Common myeloid progenitor, CD34-positive (primary cell): ENCODE results near the gene ENTR1.

Source experiments
- CTCF ChIA-PET: fragments of 350-600 bp; sonication (Branson Sonifier 250); formaldehyde crosslinking; loops from one replicate; lab custom pipeline; 2021; ENCODE audit warnings: antibody characterized with exemption; lab: Charles Lee
- POLR2A ChIA-PET: fragments of 350-600 bp; sonication (Branson Sonifier 250); formaldehyde crosslinking; loops from one replicate; lab custom pipeline; 2021; ENCODE audit warnings: antibody characterized with exemption; lab: Charles Lee
- DNase-seq, 3 donors: peaks; one replicate each; pipeline versions ENCODE4 v3.0.0 to v3.0.0-alpha.2; 2013
- H3K27ac ChIP-seq, 2 experiments: 1 replicate in 1 of 2; 2 replicates in 1 of 2; pipeline ENCODE4 v1.7.0; 2013; ENCODE audit warnings: inconsistent platforms in 2 of 2, low read length in 2 of 2, mild to moderate bottlenecking in 2 of 2, low read depth in 1 of 2, moderate library complexity in 1 of 2; ENCODE audit not compliant: severe bottlenecking in 2 of 2, insufficient read depth in 1 of 2, poor library complexity in 1 of 2
- H3K27me3 ChIP-seq, 5 experiments: replicated peaks in 2 of 5; 1 replicate in 3 of 5; 2 replicates in 2 of 5; pipeline versions ENCODE4 v1.6.1 to v1.7.0; 2013; ENCODE audit warnings: low read length in 4 of 5, mild to moderate bottlenecking in 2 of 5, moderate library complexity in 2 of 5, inconsistent platforms in 1 of 5; ENCODE audit not compliant: insufficient read depth in 5 of 5, control insufficient read depth in 4 of 5
- H3K36me3 ChIP-seq, 4 experiments: 1 replicate in 2 of 4; 2 replicates in 2 of 4; pipeline versions ENCODE4 v1.6.1 to v1.7.0; 2013; ENCODE audit warnings: low read length in 3 of 4, control low read depth in 1 of 4, mild to moderate bottlenecking in 1 of 4; ENCODE audit not compliant: control insufficient read depth in 4 of 4, insufficient read depth in 4 of 4
- H3K4me1 ChIP-seq, 4 experiments: 1 replicate in 3 of 4; 2 replicates in 1 of 4; pipeline versions ENCODE4 v1.6.1 to v1.7.1; 2013; ENCODE audit warnings: low read length in 3 of 4, mild to moderate bottlenecking in 3 of 4, control low read depth in 1 of 4, inconsistent platforms in 1 of 4, moderate library complexity in 1 of 4; ENCODE audit not compliant: control insufficient read depth in 4 of 4, insufficient read depth in 4 of 4; ENCODE audit errors: control extremely low read depth in 1 of 4
- H3K4me3 ChIP-seq, 7 experiments: 1 replicate in 4 of 7; 2 replicates in 3 of 7; pipeline versions ENCODE4 v1.5.1 to v1.7.0; 2013; ENCODE audit warnings: mild to moderate bottlenecking in 7 of 7, low read length in 6 of 7, moderate library complexity in 6 of 7, inconsistent platforms in 2 of 7, low read depth in 2 of 7, control low read depth in 1 of 7; ENCODE audit not compliant: insufficient read depth in 4 of 7, control insufficient read depth in 1 of 7; ENCODE audit errors: extremely low read depth in 1 of 7
- H3K9me3 ChIP-seq, 5 experiments: 1 replicate in 4 of 5; 2 replicates in 1 of 5; pipeline versions ENCODE4 v1.6.1 to v1.7.1; 2013; ENCODE audit warnings: low read length in 4 of 5, mild to moderate bottlenecking in 2 of 5, inconsistent platforms in 1 of 5, low read depth in 1 of 5, moderate library complexity in 1 of 5; ENCODE audit not compliant: control insufficient read depth in 4 of 5, insufficient read depth in 2 of 5; ENCODE audit errors: control extremely low read depth in 1 of 5
- WGBS: methylation state at CpG from one replicate; pipeline ENCODE4 v1.1.5; 2013; ENCODE audit not compliant: insufficient coverage; 5-methylcytosine and 5-hydroxymethylcytosine counted together

Gene ENTR1

GRCh38 chr9:136422876-136423275 is 12.5 kb upstream of the ENTR1 start:
- Histone ChIP-seq H3K9me3 (no peaks in the 10 kb centered on the region), H3K27ac (no peak overlapping the region), H3K36me3 (peaks cover 13 to 67% (median 54%) of the 10 kb centered on the region in 4 experiments), H3K4me3 (no peak overlapping the region), H3K4me1 (no peaks in the 10 kb centered on the region), H3K27me3 (no peaks in the 10 kb centered on the region)
- DNase-seq = no peak
- ChIA-PET POLR2A (no interaction called here), CTCF (no interaction called here)
- WGBS = 96% methylated on average over 26 of the region's 26 CpGs

DNA sequence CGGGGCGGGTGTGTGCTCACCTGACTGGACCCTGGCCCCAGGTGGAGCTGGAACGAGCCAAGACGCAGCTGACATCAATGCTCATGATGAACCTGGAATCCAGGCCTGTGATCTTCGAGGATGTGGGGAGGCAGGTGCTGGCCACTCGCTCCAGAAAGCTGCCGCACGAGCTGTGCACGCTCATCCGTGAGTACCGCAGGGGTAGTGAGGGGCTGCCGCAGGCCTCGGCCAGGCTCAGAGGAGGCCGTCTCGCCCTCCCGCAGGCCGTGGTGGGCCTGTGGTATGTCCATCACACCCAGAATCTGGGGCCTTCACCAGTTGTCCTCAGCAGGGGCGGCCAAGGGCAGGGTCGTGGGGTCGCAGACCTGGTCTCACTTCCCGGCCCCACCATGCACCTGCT is 11.4 kb upstream of the ENTR1 start:
- ChIA-PET CTCF (no interaction called here), POLR2A (no interaction called here)
- Histone ChIP-seq H3K27ac (no peak overlapping the region), H3K4me1 (no peaks in the 10 kb centered on the region), H3K4me3 (no peak overlapping the region), H3K36me3 (peaks cover 15 to 76% (median 61%) of the 10 kb centered on the region in 4 experiments), H3K9me3 (no peaks in the 10 kb centered on the region), H3K27me3 (no peaks in the 10 kb centered on the region)
- DNase-seq = no peak
- WGBS = 97% methylated on average over 21 of the region's 21 CpGs

DNA sequence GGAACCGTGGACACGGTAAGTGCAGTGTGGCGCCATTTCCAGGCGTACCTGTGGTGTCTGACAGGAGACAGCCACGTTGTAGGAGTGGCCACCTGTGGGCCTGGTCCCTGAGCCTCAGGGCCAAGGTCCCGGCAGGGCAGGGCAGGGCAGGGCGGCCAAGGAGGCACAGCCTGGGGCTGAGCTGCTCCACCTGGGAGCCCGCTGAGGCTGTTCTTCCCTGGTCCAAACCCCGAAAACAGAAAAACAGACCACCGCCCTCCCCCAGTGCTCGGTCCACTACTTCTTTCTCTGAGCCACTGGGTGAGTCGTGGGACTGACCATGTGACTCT is 8.6 kb upstream of the ENTR1 start:
- no peak overlapping the region for H3K27ac ChIP-seq
- POLR2A ChIA-PET = interaction anchor here (0.5 kb wide), 1 partner anchor 11 kb away, joined by 3 read pairs; no protein-coding TSS in a partner anchor

GRCh38 chr9:136418182-136419091 is 8.0 kb upstream of the ENTR1 start:
- Histone ChIP-seq H3K27me3 (no peaks in the 10 kb centered on the region), H3K9me3 (no peaks in the 10 kb centered on the region), H3K4me1 (no peaks in the 10 kb centered on the region), H3K36me3 (peaks cover 19 to 94% (median 71%) of the 10 kb centered on the region in 4 experiments), H3K27ac (no peak overlapping the region), H3K4me3 (no peak overlapping the region)
- 98% methylated on average over 43 of the region's 48 CpGs for WGBS
- no peak for DNase-seq
- POLR2A ChIA-PET = interaction anchor here (0.5 kb wide), 1 partner anchor 12 kb away, joined by 3 read pairs; no protein-coding TSS in a partner anchor
- CTCF ChIA-PET = interaction anchor here (1.2 to 1.4 kb wide), 2 partner anchors 11 to 20 kb away, joined by 3 read pairs; no protein-coding TSS in a partner anchor

More for the DNA sequence above, 8.6 kb upstream of the ENTR1 start:
- no peak for DNase-seq
- WGBS = 97% methylated on average over 11 of the region's 12 CpGs
- Histone ChIP-seq H3K4me1 (no peaks in the 10 kb centered on the region), H3K4me3 (no peak overlapping the region), H3K36me3 (peaks cover 19 to 92% (median 72%) of the 10 kb centered on the region in 4 experiments), H3K27me3 (no peaks in the 10 kb centered on the region), H3K9me3 (no peaks in the 10 kb centered on the region)
- CTCF ChIA-PET = no interaction called here

DNA sequence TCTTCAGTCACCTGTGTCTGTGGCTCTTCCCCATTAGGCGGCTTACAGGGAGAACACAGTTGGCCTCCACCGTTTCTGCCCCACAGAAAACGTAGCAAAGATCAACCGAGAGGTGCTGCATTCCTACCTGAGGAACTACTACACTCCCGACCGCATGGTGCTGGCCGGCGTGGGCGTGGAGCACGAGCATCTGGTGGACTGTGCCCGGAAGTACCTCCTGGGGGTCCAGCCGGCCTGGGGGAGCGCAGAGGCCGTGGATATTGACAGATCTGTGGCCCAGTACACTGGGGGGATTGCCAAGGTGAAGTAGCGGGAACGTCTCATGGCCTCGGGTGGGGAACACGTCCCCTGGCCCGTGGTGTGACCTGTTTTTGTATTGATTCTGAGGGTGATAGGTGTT is 6.5 kb upstream of the ENTR1 start:
- Histone ChIP-seq H3K36me3 (peaks cover 22 to 90% (median 69%) of the 10 kb centered on the region in 4 experiments), H3K9me3 (no peaks in the 10 kb centered on the region), H3K27me3 (no peaks in the 10 kb centered on the region), H3K27ac (no peak overlapping the region), H3K4me3 (no peak overlapping the region), H3K4me1 (peaks cover 0 to 3% (median 1%) of the 10 kb centered on the region in 4 experiments)
- 99% methylated on average over 18 of the region's 19 CpGs for WGBS
- ChIA-PET CTCF (no interaction called here), POLR2A (no interaction called here)
- DNase-seq = no peak

GRCh38 chr9:136416427-136416826 is 6.0 kb upstream of the ENTR1 start:
- Histone ChIP-seq H3K4me1 (peaks cover 0 to 8% (median 6%) of the 10 kb centered on the region in 4 experiments), H3K4me3 (no peak overlapping the region), H3K36me3 (peaks cover 23 to 88% (median 66%) of the 10 kb centered on the region in 4 experiments), H3K27ac (no peak overlapping the region), H3K27me3 (no peaks in the 10 kb centered on the region), H3K9me3 (no peaks in the 10 kb centered on the region)
- WGBS = 100% methylated on average over 4 of the region's 8 CpGs
- CTCF ChIA-PET = interaction anchor here (0.7 kb wide), 1 partner anchor 19 kb away, joined by 3 read pairs; no protein-coding TSS in a partner anchor
- DNase-seq = no peak
- POLR2A ChIA-PET = no interaction called here

- Histone ChIP-seq H3K36me3 (peaks cover 10 to 64% (median 45%) of the 10 kb centered on the region in 4 experiments), H3K9me3 (no peaks in the 10 kb centered on the region), H3K4me3 (no peak overlapping the region), H3K4me1 (peaks cover 2 to 28% (median 21%) of the 10 kb centered on the region in 4 experiments), H3K27ac (no peak overlapping the region), H3K27me3 (no peaks in the 10 kb centered on the region)
- no peak for DNase-seq
- POLR2A ChIA-PET = no interaction called here
- CTCF ChIA-PET = interaction anchor here (1.0 to 1.4 kb wide), 2 partner anchors 11 to 73 kb away, joined by 3 to 5 read pairs; no protein-coding TSS in a partner anchor
- WGBS = 93% methylated on average over 7 of the region's 9 CpGs
Measured at GRCh38 chr9:136412962-136413361, 2.5 kb upstream of the ENTR1 start.
